Panc1 (cell line): ENCODE measurements around the gene SATB1. TPM values are rescaled to one million over a fixed set of nuclear protein-coding genes. Genes with fewer than 3 reads are reported as not detected.
"Not testable (repeated sequence)": the region's sequence is repeated elsewhere in the genome, so short reads cannot be mapped to it uniquely, and the experiment has no call there.

Experiments used
- ATAC-seq: fragments of 200-7000 bp; cut with Tn5 transposase; 2 replicates; pipeline ENCODE4 v1.9.1; 2020; ENCODE audit warnings: mild to moderate bottlenecking, moderate library complexity
- BruUV-seq: library from RNA; stranded (reverse); fragments of 400-500 nt; replicated peaks from 2 replicates; lab custom pipeline; 2021; lab: Mats Ljungman, UMichigan
- CTCF ChIA-PET: fragments of 300-600 bp; sonication (Branson Sonifier 250); formaldehyde crosslinking; loops from one replicate; lab custom pipeline; 2022; ENCODE audit warnings: antibody characterized with exemption; lab: Charles Lee
- POLR2A ChIA-PET: fragments of 300-600 bp; sonication (Branson Sonifier 250); formaldehyde crosslinking; loops from one replicate; lab custom pipeline; 2022; ENCODE audit warnings: antibody characterized with exemption; lab: Charles Lee
- DNase-seq: peaks from one replicate; pipeline ENCODE4 v3.0.0-alpha.2; 2010; ENCODE audit warnings: low read depth, low spot score
- H3K27ac ChIP-seq: 2 replicates; pipeline ENCODE4 v1.5.1; 2011; ENCODE audit warnings: mild to moderate bottlenecking, low read length, inconsistent platforms
- H3K27me3 ChIP-seq: fragments of 200-500 bp; sonication (Bioruptor generic); 2 replicates; pipeline ENCODE4 v1.6.0; 2014; ENCODE audit warnings: low read length, inconsistent platforms; ENCODE audit not compliant: control insufficient read depth, insufficient read depth
- H3K36me3 ChIP-seq: fragments of 200-500 bp; sonication (Bioruptor generic); 2 replicates; pipeline ENCODE4 v1.5.1; 2014; ENCODE audit warnings: inconsistent platforms, mild to moderate bottlenecking, low read length, moderate library complexity; ENCODE audit not compliant: control insufficient read depth, insufficient read depth
- H3K4me1 ChIP-seq: 2 replicates; pipeline ENCODE4 v1.5.1; 2011; ENCODE audit warnings: inconsistent platforms, mild to moderate bottlenecking, low read length, moderate library complexity; ENCODE audit not compliant: control insufficient read depth, insufficient read depth
- H3K4me3 ChIP-seq, 2 experiments: 2 replicates each; pipeline ENCODE4 v1.5.1; 2011 to 2012; ENCODE audit warnings: low read depth in 2 of 2, low read length in 2 of 2, mild to moderate bottlenecking in 2 of 2, inconsistent platforms in 1 of 2, moderate library complexity in 1 of 2
- H3K9me3 ChIP-seq: fragments of 200-500 bp; sonication (Bioruptor generic); 2 replicates; pipeline ENCODE4 v1.5.1; 2014; ENCODE audit warnings: low read depth, mild to moderate bottlenecking, inconsistent platforms, low read length, moderate library complexity; ENCODE audit not compliant: control insufficient read depth, insufficient read depth
- CTCF ChIP-seq: fragments of 450-650 bp; IDR thresholded peaks from 2 replicates; pipeline ENCODE4 v1.5.1; 2017; ENCODE audit warnings: mild to moderate bottlenecking
- POLR2AphosphoS5 ChIP-seq: IDR thresholded peaks from 2 replicates; pipeline ENCODE4 v1.6.1; 2012; ENCODE audit warnings: mild to moderate bottlenecking, low read depth, low read length, moderate library complexity
- REST ChIP-seq, 2 experiments: IDR thresholded peaks; 2 replicates each; pipeline ENCODE4 v1.6.1; 2011 to 2012; ENCODE audit warnings: low read depth in 2 of 2, control low read depth in 1 of 2, low read length in 1 of 2, mild to moderate bottlenecking in 1 of 2, moderate library complexity in 1 of 2; ENCODE audit not compliant: insufficient read depth in 1 of 2
- SIN3A ChIP-seq: IDR thresholded peaks from 2 replicates; pipeline ENCODE4 v1.6.1; 2012; ENCODE audit warnings: low read depth, mild to moderate bottlenecking, low read length, moderate library complexity, borderline replicate concordance; ENCODE audit not compliant: insufficient read depth
- TCF7L2 ChIP-seq: IDR thresholded peaks from 2 replicates; pipeline ENCODE4 v1.6.1; 2011; ENCODE audit warnings: mild to moderate bottlenecking, low read depth, low read length, inconsistent platforms
- in situ Hi-C: cut with HindIII; loops from 2 replicates; pipeline ENCODE4 v1.10.0; 2016; ENCODE audit warnings: low sequenced_read_pairs, low pct_unique_long_range_greater_than_20kb
- intact Hi-C: fragments of 100-400 bp; cut with micrococcal nuclease; formaldehyde crosslinking; loops from one replicate; pipeline ENCODE4 v1.10.0; 2022; ENCODE audit not compliant: unreplicated experiment
- total RNA-seq: library from RNA; stranded (reverse); gene quantifications from one replicate; pipeline ENCODE4 v1.2.1, GENCODE V29; 2021; ENCODE audit not compliant: unreplicated experiment

The SATB1 gene
- total RNA-seq, 1 experiment from 2014 or later, result 0.31 TPM

GRCh38 chr3:18454766-18455165 is 29.6 kb upstream of the SATB1 start:
- H3K4me3 ChIP-seq, result no peak overlapping the region
- no peak for TF ChIP-seq TCF7L2
- no peak for TF ChIP-seq CTCF
- no peak for TF ChIP-seq REST (IDR thresholded peaks at IDR 0.05; ENCODE audit: insufficient read depth in 1 of 2, low read depth in 2 of 2, low read length in 1 of 2)
- TF ChIP-seq SIN3A, result no peak
- no peak for TF ChIP-seq POLR2AphosphoS5
- H3K4me1 ChIP-seq, result no peaks in the 10 kb centered on the region
- no peaks in the 10 kb centered on the region for H3K9me3 ChIP-seq
- no peak overlapping the region for H3K27ac ChIP-seq
- no peaks in the 10 kb centered on the region for H3K36me3 ChIP-seq
- DNase-seq (no peak), ATAC-seq (no peak)
- BruUV-seq, result no TSS peak
- intact Hi-C loops (no loop called here), in situ Hi-C loops (no loop called here)
- POLR2A ChIA-PET, result no interaction called here
- no peaks in the 10 kb centered on the region for H3K27me3 ChIP-seq
- CTCF ChIA-PET, result no interaction called here

DNA sequence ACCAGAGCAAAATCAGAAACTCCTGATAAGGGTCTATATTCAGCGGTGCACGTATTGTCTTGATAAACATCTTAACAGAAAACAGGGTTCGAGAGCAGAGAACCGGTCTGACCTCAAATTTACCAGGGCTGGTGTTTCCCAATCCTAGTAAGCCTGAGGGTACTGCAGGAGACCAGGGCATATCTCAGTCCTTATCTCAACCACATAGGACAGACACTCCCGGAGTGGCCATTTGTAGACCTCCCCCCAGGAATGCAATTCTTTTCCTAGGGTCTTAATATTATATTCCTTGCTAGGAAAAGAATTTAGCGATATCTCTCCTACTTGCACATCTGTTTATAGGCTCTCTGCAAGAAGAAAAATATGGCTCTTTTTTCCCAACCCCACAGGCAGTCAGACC is 24.5 kb upstream of the SATB1 start:
- H3K27ac ChIP-seq, intact Hi-C loops, in situ Hi-C loops, H3K9me3 ChIP-seq, CTCF ChIA-PET, H3K36me3 ChIP-seq, POLR2A ChIA-PET, H3K27me3 ChIP-seq, H3K4me1 ChIP-seq, BruUV-seq, DNase-seq, H3K4me3 ChIP-seq, ATAC-seq: not testable (repeated sequence)

- TF ChIP-seq TCF7L2 (no peak), POLR2AphosphoS5 (no peak), REST (IDR thresholded peaks at IDR 0.05; ENCODE audit: insufficient read depth in 1 of 2, low read depth in 2 of 2, low read length in 1 of 2) (no peak), CTCF (no peak), SIN3A (no peak)
- no peaks in the 10 kb centered on the region for H3K9me3 ChIP-seq
- ChIA-PET POLR2A (no interaction called here), CTCF (no interaction called here)
- no peak for DNase-seq
- H3K36me3 ChIP-seq, result no peaks in the 10 kb centered on the region
- no peak overlapping the region for H3K27ac ChIP-seq
- in situ Hi-C loops, result no loop called here
- H3K4me3 ChIP-seq, result no peak overlapping the region
- no peak for ATAC-seq
- peaks cover 13% of the 10 kb centered on the region for H3K27me3 ChIP-seq
- intact Hi-C loops, result no loop called here
- H3K4me1 ChIP-seq, result no peaks in the 10 kb centered on the region
- no TSS peak for BruUV-seq
These were observed 22.6 kb upstream of the SATB1 start for GRCh38 chr3:18447720-18448119.
